HepG2 (cell line): ENCODE measurements around the gene CTDP1. TPM values are rescaled to one million over a fixed set of nuclear protein-coding genes. Genes with fewer than 3 reads are reported as not detected.

Experiments
- ATAC-seq: fragments of 200-7000 bp; cut with Tn5 transposase; 3 replicates; pipeline ENCODE4 v1.9.1; 2020; ENCODE audit warnings: mild to moderate bottlenecking, moderate library complexity
- BruUV-seq: library from RNA; stranded (reverse); fragments of 400-500 nt; replicated peaks from 2 replicates; lab custom pipeline; 2021; lab: Mats Ljungman, UMichigan
- CTCF ChIA-PET: fragments of 300-600 bp; formaldehyde crosslinking; extraction: SDS; loops from one replicate; lab custom pipeline; 2021; ENCODE audit warnings: low total read pairs, inconsistent platforms, low intra/inter-chr PET ratio; lab: Yijun Ruan, JAX
- POLR2A ChIA-PET: fragments of 350-600 bp; sonication (Branson Sonifier 250); formaldehyde crosslinking; loops from one replicate; lab custom pipeline; 2020; ENCODE audit warnings: antibody characterized with exemption, inconsistent platforms; lab: Yijun Ruan, JAX
- DNase-seq: peaks from one replicate; pipeline ENCODE4 v3.0.0-alpha.2; 2015; ENCODE audit warnings: low spot score
- FAIRE-seq: peaks from 3 replicates; lab custom pipeline; 2011; peaks lifted over from hg19 to GRCh38; lab: Jason Lieb, UNC
- H2AFZ ChIP-seq: one replicate; pipeline ENCODE4 v1.6.1; 2011; ENCODE audit warnings: low read length, inconsistent platforms
- H3K27ac ChIP-seq: fragments of 300-600 bp; 3 replicates; pipeline ENCODE4 v1.8.0; 2011; ENCODE audit warnings: mixed run types, mild to moderate bottlenecking, mixed read lengths, low read length, inconsistent platforms; ENCODE audit not compliant: insufficient read depth; ENCODE audit errors: extremely low read length
- H3K27me3 ChIP-seq, 2 experiments: fragments of 200-600 bp in 1 of 2; 2 replicates in 1 of 2; 3 replicates in 1 of 2; pipeline versions ENCODE4 v1.6.0 to v1.8.0; 2011; ENCODE audit warnings: low read length in 2 of 2, mild to moderate bottlenecking in 2 of 2, moderate library complexity in 2 of 2, inconsistent platforms in 1 of 2; ENCODE audit not compliant: insufficient read depth in 2 of 2, control insufficient read depth in 1 of 2
- H3K36me3 ChIP-seq, 2 experiments: fragments of 200-600 bp in 1 of 2; replicated peaks in 1 of 2; 2 replicates in 1 of 2; 3 replicates in 1 of 2; pipeline versions ENCODE4 v1.5.1 to v1.8.0; 2011; ENCODE audit warnings: low read length in 2 of 2, inconsistent platforms in 1 of 2; ENCODE audit not compliant: insufficient read depth in 2 of 2, control insufficient read depth in 1 of 2
- H3K4me1 ChIP-seq: 2 replicates; pipeline ENCODE4 v1.5.1; 2012; ENCODE audit warnings: low read length, inconsistent platforms; ENCODE audit not compliant: insufficient read depth
- H3K4me2 ChIP-seq: 2 replicates; pipeline ENCODE4 v1.6.0; 2011; ENCODE audit warnings: low read depth, low read length, inconsistent platforms
- H3K4me3 ChIP-seq, 3 experiments: fragments of 200-600 bp in 1 of 3; sonication (generic), shearing (Covaris generic) in 1 of 3; replicated peaks in 1 of 3; 2 replicates each; pipeline ENCODE4 v1.5.1; 2011 to 2016; ENCODE audit warnings: low read length in 3 of 3, inconsistent platforms in 2 of 3, low read depth in 2 of 3, mild to moderate bottlenecking in 2 of 3, control low read depth in 1 of 3, mixed read lengths in 1 of 3; ENCODE audit not compliant: insufficient read depth in 1 of 3
- H3K79me2 ChIP-seq: one replicate; pipeline ENCODE4 v1.6.1; 2011; ENCODE audit warnings: low read length, inconsistent platforms; ENCODE audit not compliant: insufficient read depth
- H3K9ac ChIP-seq: 2 replicates; pipeline ENCODE4 v1.6.0; 2011; ENCODE audit warnings: mild to moderate bottlenecking, low read depth, low read length, inconsistent platforms; ENCODE audit not compliant: insufficient read depth
- H3K9me3 ChIP-seq: 2 replicates; pipeline ENCODE4 v1.5.1; 2012; ENCODE audit warnings: mild to moderate bottlenecking, low read length
- H4K20me1 ChIP-seq: 2 replicates; pipeline ENCODE4 v1.6.0; 2011; ENCODE audit warnings: inconsistent platforms, mild to moderate bottlenecking, low read length, moderate library complexity; ENCODE audit not compliant: insufficient read depth
- CENPX ChIP-seq: sonication (generic); formaldehyde crosslinking; IDR thresholded peaks from 2 replicates; pipeline ENCODE4 v1.9.0; 2021; ENCODE audit warnings: mild to moderate bottlenecking, missing genetic modification reagents, moderate library complexity
- KLF6 ChIP-seq: IDR thresholded peaks from 2 replicates; pipeline ENCODE4 v1.8.0; 2016; ENCODE audit warnings: missing biosample characterization, missing genetic modification reagents
- MBD4 ChIP-seq: IDR thresholded peaks from 2 replicates; pipeline ENCODE4 v1.6.1; 2012; ENCODE audit warnings: low read length, inconsistent platforms, borderline replicate concordance
- NCOA2 ChIP-seq: sonication (generic); formaldehyde crosslinking; IDR thresholded peaks from 2 replicates; pipeline ENCODE4 v1.8.0; 2022; ENCODE audit warnings: inconsistent platforms
- NFIC ChIP-seq: IDR thresholded peaks from 2 replicates; pipeline ENCODE4 v1.6.1; 2012; ENCODE audit warnings: mild to moderate bottlenecking, low read length, inconsistent platforms
- POLR2A ChIP-seq, 2 experiments: IDR thresholded peaks; 2 replicates each; pipeline ENCODE4 v1.6.1; 2011; ENCODE audit warnings: low read depth in 2 of 2, low read length in 2 of 2, mild to moderate bottlenecking in 1 of 2, moderate library complexity in 1 of 2; ENCODE audit not compliant: insufficient read depth in 1 of 2
- POLR2G ChIP-seq: fragments of 200-400 bp; formaldehyde crosslinking; IDR thresholded peaks from 2 replicates; pipeline ENCODE4 v1.6.1; 2018; ENCODE audit warnings: mild to moderate bottlenecking, low read depth, low read length, moderate library complexity
- RBAK ChIP-seq: sonication (generic); formaldehyde crosslinking; IDR thresholded peaks from 2 replicates; pipeline ENCODE4 v1.5.1; 2020; ENCODE audit warnings: mild to moderate bottlenecking, missing genetic modification reagents
- REL ChIP-seq: sonication (generic); formaldehyde crosslinking; conservative IDR thresholded peaks from 2 replicates; pipeline ENCODE4 v1.8.0; 2022; ENCODE audit warnings: mild to moderate bottlenecking, missing genetic modification reagents, moderate library complexity
- TARDBP ChIP-seq: sonication (generic); formaldehyde crosslinking; IDR thresholded peaks from 2 replicates; pipeline ENCODE4 v1.8.0; 2022; ENCODE audit warnings: mild to moderate bottlenecking, missing genetic modification reagents
- ZBTB49 ChIP-seq: sonication (generic); formaldehyde crosslinking; IDR thresholded peaks from 2 replicates; pipeline ENCODE4 v1.4.0; 2020; ENCODE audit warnings: missing genetic modification reagents, borderline replicate concordance
- ZNF383 ChIP-seq: sonication (generic); formaldehyde crosslinking; IDR thresholded peaks from 2 replicates; pipeline ENCODE4 v1.4.0; 2020; ENCODE audit warnings: missing genetic modification reagents, mild to moderate bottlenecking, borderline replicate concordance
- ZNF710 ChIP-seq: sonication (generic); formaldehyde crosslinking; IDR thresholded peaks from 2 replicates; pipeline ENCODE4 v1.5.0; 2020; ENCODE audit warnings: mild to moderate bottlenecking, missing genetic modification reagents, borderline replicate concordance
- ZNF839 ChIP-seq: sonication (generic); formaldehyde crosslinking; IDR thresholded peaks from 2 replicates; pipeline ENCODE4 v1.4.0; 2020; ENCODE audit warnings: missing genetic modification reagents, mild to moderate bottlenecking, borderline replicate concordance
- WGBS: methylation state at CpG from one replicate; pipeline ENCODE4 v1.1.6; 2017; ENCODE audit warnings: low lambda C conversion rate; 5-methylcytosine and 5-hydroxymethylcytosine counted together
- in situ Hi-C: cut with HindIII; loops from 2 replicates; pipeline ENCODE4 v1.10.0; 2017; ENCODE audit warnings: low pct_unique_long_range_greater_than_20kb; ENCODE audit not compliant: extremely low pct_ligation_motif_present
- intact Hi-C: fragments of 100-400 bp; cut with micrococcal nuclease; formaldehyde crosslinking; loops from one replicate; pipeline ENCODE4 v1.10.0; 2022; ENCODE audit not compliant: unreplicated experiment
- polyA plus RNA-seq, 8 experiments: library from polyadenylated mRNA; depleted of rRNA in 3 of 8; stranded (reverse) in 7 of 8; unstranded in 1 of 8; fragments of >200 nt; fragmentation: Illumina TruSeq in 4 of 8; extraction: Trizol in 4 of 8; gene quantifications; 2 replicates each; pipeline versions ENCODE4 v1.2.1 to v1.2.3, GENCODE V29; 2011 to 2016; ENCODE audit warnings: low read depth in 4 of 8, missing spikeins in 1 of 8, mixed read lengths in 1 of 8; ENCODE audit not compliant: insufficient read depth in 1 of 8
- total RNA-seq, 5 experiments: library from RNA; depleted of rRNA; stranded (reverse); fragments of >200 nt; fragmentation: Illumina TruSeq; extraction: Trizol; gene quantifications; 2 replicates each; pipeline ENCODE4 v1.2.3, GENCODE V29; 2016; ENCODE audit warnings: low read depth in 1 of 5

Gene CTDP1
- total and polyA plus RNA-seq, 2 of the 13 experiments (the other 11 are each of a cell fraction or from before 2014, with no cell fraction given): 6.9 to 11.0 TPM

- no peak overlapping the region for H3K9ac ChIP-seq
- no peaks in the 10 kb centered on the region for H3K79me2 ChIP-seq
- no peak for FAIRE-seq
- H3K27ac ChIP-seq: no peak overlapping the region
- no peak overlapping the region for H3K4me3 ChIP-seq
- H3K27me3 ChIP-seq: peaks cover 14 to 73% of the 10 kb centered on the region in 2 experiments; a peak in 4 of 5 replicates
- H3K36me3 ChIP-seq: no peaks in the 10 kb centered on the region
- H3K4me2 ChIP-seq: no peak overlapping the region
- DNase-seq: no peak
- in situ Hi-C loops: no loop called here
- BruUV-seq: no TSS peak
- CTCF ChIA-PET: no interaction called here
- WGBS: 56% methylated on average over 16 of the region's 29 CpGs
- H4K20me1 ChIP-seq: no peaks in the 10 kb centered on the region
- peaks cover 13% of the 10 kb centered on the region; the same call in 1 of the 2 replicates for H3K4me1 ChIP-seq
- no peak overlapping the region for H2AFZ ChIP-seq
- intact Hi-C loops: no loop called here
- H3K9me3 ChIP-seq: no peaks in the 10 kb centered on the region
- ATAC-seq: no peak
- POLR2A ChIA-PET: no interaction called here
- no peak for TF ChIP-seq KLF6 (CRISPR knock-in tag)
- TF ChIP-seq CENPX: no peak
- TF ChIP-seq TARDBP (CRISPR knock-in tag): no peak
- TF ChIP-seq POLR2A (IDR thresholded peaks at IDR 0.05; ENCODE audit: insufficient read depth in 1 of 2, low read depth in 2 of 2, low read length in 2 of 2): no peak
- TF ChIP-seq ZNF383 (CRISPR knock-in tag): no peak
- no peak for TF ChIP-seq MBD4
- TF ChIP-seq ZNF839 (CRISPR knock-in tag): no peak
- TF ChIP-seq NFIC: no peak
- TF ChIP-seq ZBTB49 (CRISPR knock-in tag): no peak
- TF ChIP-seq RBAK (CRISPR knock-in tag): no peak
- no peak for TF ChIP-seq ZNF710
- no peak for TF ChIP-seq NCOA2 (CRISPR knock-in tag)
- no peak for TF ChIP-seq REL (CRISPR knock-in tag)
- no peak for TF ChIP-seq POLR2G
Observed at GRCh38 chr18:79779021-79779699, 99.6 kb downstream of the CTDP1 start.
